ENCODE results near the gene IL1RAPL2.
"Not testable (repeated sequence)": the region's sequence is repeated elsewhere in the genome, so short reads cannot be mapped to it uniquely, and the experiment has no call there.

The IL1RAPL2 gene

DNA sequence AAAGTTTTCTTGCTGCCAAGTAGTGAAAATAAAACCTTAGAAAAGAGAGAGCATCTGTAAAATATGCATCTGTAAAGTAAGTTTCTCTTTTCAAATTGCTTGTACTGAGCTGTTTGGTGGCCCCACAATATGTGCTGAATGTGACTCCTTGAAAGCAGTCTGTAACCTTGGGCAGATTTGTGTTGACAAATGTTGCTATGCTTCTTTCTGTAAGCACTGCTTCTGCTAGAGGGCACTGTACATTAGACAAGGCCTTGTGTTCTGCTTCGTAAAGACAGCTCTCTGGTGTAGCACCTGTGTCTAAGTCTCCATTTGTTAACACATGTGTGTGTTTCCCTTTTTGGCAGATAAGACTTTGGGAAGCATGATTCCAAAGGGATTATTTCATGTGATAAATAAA is 1199.7 kb downstream of the IL1RAPL2 start:
- no peak for DNase-seq (ENCODE audit: low read depth in 2 of 3, low spot score in 1 of 3)

DNA sequence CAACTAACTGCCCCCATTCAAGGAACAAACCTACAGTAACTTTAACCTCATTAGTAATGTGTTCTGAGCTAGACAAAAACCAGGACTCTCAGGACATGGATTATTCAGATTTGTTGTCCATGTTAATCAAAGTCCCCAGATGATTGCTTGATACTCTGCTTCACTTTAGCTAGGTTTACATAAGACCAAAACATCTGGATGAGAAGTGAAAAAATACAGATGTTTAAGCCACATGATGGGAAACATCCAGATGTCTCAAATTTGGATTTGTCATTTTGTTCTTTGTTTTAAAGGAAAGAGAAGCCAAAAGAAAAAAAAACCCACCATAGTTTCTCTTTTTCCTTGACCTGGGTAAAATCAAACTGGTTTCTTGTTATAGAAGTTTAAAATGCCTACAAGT is 1207.8 kb downstream of the IL1RAPL2 start:
- DNase-seq (ENCODE audit: low read depth in 2 of 3, low spot score in 1 of 3) = no peak

DNA sequence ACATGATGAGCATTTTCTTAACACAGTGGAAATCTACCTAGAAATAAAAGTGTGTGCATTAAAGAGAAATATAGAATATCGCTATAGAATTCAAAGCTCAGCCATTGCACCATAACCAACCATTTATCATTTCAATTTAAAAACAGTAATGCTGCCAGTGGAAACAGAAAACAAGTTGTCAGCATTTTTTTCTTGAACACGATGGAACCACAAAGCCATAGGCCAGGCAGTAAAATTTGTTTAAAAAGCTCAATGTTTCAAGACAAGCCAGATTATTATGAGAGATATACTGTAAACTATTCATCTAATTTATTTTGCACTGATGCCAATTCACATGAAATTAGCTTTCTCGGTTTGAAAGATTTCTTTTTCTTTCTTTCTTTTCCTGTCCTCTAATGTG is 1209.7 kb downstream of the IL1RAPL2 start:
- no peak for DNase-seq (ENCODE audit: low read depth in 2 of 3, low spot score in 1 of 3)

DNA sequence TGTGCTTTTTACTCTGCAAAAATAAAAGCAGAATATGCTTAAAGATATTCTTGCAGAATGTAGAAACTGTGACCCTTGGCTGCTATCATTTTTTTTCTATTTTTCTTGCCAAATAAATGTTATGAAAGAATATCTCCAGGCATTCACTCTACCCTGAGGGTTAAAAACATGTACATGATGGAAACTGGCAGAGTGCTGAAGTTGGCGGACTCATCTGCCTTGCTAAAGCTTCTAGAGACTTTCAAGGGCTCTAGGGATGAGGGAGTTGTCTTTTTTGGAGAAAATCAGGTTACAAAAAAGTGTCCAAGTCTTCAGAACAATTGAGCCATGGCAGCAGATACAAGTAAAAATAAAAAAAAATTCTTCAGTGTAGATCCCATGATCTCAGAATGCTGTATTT is 1215.8 kb downstream of the IL1RAPL2 start:
- no peak for DNase-seq (ENCODE audit: low read depth in 2 of 3, low spot score in 1 of 3)

DNA sequence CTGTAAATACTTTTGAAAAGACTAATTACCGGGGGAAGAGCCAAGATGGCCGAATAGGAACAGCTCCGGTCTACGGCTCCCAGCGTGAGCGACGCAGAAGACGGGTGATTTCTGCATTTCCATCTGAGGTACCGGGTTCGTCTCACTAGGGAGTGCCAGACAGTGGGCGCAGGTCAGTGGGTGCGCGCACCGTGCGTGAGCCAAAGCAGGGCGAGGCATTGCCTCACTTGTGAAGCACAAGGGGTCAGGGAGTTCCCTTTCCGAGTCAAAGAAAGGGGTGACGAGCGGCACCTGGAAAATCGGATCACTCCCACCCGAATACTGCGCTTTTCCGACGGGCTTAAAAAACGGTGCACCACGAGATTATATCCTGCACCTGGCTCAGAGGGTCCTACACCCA is 1230.9 kb downstream of the IL1RAPL2 start:
- not testable (repeated sequence) for DNase-seq (ENCODE audit: low read depth in 2 of 3, low spot score in 1 of 3)

DNA sequence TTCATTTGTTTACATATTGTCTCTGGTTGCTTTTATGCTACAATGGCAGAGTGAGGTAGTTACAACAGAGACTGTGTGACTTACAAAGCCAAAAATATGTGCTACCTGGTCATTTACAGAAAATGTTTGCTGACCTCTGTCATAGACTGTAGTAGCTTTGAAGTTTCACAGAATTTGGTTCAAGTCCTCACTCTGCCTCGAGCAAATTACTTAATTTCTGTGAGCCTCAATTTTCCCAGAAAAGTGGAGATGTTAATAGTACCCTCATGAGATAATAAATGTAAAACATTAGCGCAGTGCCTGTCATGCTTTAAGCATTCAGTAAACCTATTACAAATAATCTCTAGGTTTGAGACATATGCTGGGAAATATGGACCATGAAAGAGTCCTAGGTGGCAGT is 1237.9 kb downstream of the IL1RAPL2 start:
- DNase-seq (ENCODE audit: low read depth in 2 of 3, low spot score in 1 of 3) = no peak

DNA sequence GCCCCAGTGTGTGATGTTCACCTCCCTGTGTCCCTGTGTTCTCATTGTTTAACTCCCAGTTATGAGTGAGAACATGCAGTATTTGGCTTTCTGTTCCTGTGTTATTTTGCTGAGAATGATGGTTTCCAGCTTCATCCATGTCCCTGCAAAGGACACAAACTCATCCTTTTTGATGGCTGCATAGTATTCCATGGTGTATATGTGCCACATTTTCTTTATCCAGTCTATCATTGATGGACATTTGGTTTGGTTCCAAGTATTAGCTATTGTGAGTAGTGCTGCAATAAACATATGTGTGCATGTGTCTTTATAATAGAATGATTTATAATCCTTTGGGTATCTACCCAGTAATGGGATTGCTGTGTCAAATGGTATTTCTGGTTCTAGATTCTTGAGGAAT is 1239.7 kb downstream of the IL1RAPL2 start:
- not testable (repeated sequence) for DNase-seq (ENCODE audit: low read depth in 2 of 3, low spot score in 1 of 3)

DNA sequence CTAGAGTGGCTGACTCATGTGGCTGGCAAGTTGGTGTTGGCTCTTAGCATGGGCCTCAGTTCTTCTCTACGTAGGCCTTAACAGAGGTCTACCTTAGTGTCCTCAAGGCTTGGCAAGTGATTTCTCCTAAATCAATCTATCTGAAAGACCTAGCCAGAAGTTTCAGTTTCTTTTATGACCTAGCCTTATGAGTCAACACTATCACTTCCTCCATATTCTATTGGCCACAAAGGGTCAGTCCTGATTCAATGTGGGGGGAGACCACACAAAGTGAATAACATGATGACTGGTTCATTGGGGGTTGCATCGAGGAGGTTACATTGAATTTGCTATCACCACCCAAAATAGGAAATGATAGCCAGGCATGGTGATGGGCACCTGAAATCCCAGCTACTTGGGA is 1250.5 kb downstream of the IL1RAPL2 start:
- no peak for DNase-seq (ENCODE audit: low read depth in 2 of 3, low spot score in 1 of 3)
